ENCODE data around the gene UBE2H. TPM values are rescaled to one million over a fixed set of nuclear protein-coding genes. Genes with fewer than 3 reads are reported as not detected.
"Not testable (repeated sequence)": the region's sequence is repeated elsewhere in the genome, so short reads cannot be mapped to it uniquely, and the experiment has no call there.

The UBE2H gene
- polyA plus RNA-seq, 4 donors, result 15.0 to 38.8 (median 18.6) TPM

- DNase-seq (no peak), FAIRE-seq (no peak)
- Histone ChIP-seq H3K4me1 (ENCODE audit: control insufficient read depth in 3 of 3, insufficient read depth in 2 of 3, low read depth in 1 of 3, low read length in 2 of 3) (no peaks in the 10 kb centered on the region), H3K4me3 (ENCODE audit: low read depth in 1 of 3, low read length in 3 of 3) (no peak overlapping the region), H3K36me3 (ENCODE audit: control insufficient read depth in 3 of 3, insufficient read depth in 2 of 3, low read depth in 1 of 3, low read length in 3 of 3) (peaks cover under 1 to 26% (median 8%) of the 10 kb centered on the region in 3 donors), H3K27me3 (ENCODE audit: control insufficient read depth in 3 of 3, insufficient read depth in 3 of 3, low read length in 3 of 3) (no peaks in the 10 kb centered on the region), H3K27ac (ENCODE audit: low read depth in 1 of 3, low read length in 2 of 3) (no peak overlapping the region), H3K9me3 (ENCODE audit: control insufficient read depth in 2 of 2, insufficient read depth in 1 of 2, low read depth in 1 of 2, low read length in 1 of 2) (no peaks in the 10 kb centered on the region)
- 93 to 99% (median 94%) methylated on average over 4 of the region's 4 CpGs for WGBS, 3 donors
Measured at GRCh38 chr7:129870668-129871067, 82.1 kb downstream of the UBE2H start.

GRCh38 chr7:129866251-129866650 lies 86.5 kb downstream of the UBE2H start:
- Histone ChIP-seq H3K4me3 (ENCODE audit: low read depth in 1 of 3, low read length in 3 of 3) (no peak overlapping the region), H3K27ac (ENCODE audit: low read depth in 1 of 3, low read length in 2 of 3) (peak overlapping the region in 1 of 3 donors; percentile 20), H3K4me1 (ENCODE audit: control insufficient read depth in 3 of 3, insufficient read depth in 2 of 3, low read depth in 1 of 3, low read length in 2 of 3) (peaks cover 0 to 4% (median 0%) of the 10 kb centered on the region in 3 donors), H3K27me3 (ENCODE audit: control insufficient read depth in 3 of 3, insufficient read depth in 3 of 3, low read length in 3 of 3) (no peaks in the 10 kb centered on the region), H3K36me3 (ENCODE audit: control insufficient read depth in 3 of 3, insufficient read depth in 2 of 3, low read depth in 1 of 3, low read length in 3 of 3) (peaks cover 0 to 13% (median 8%) of the 10 kb centered on the region in 3 donors), H3K9me3 (ENCODE audit: control insufficient read depth in 2 of 2, insufficient read depth in 1 of 2, low read depth in 1 of 2, low read length in 1 of 2) (no peaks in the 10 kb centered on the region)
- 23 to 45% (median 24%) methylated on average over 3 of the region's 3 CpGs for WGBS, 3 donors
- FAIRE-seq, result no peak
- DNase-seq, result no peak

GRCh38 chr7:129865925-129866201 lies 86.9 kb downstream of the UBE2H start:
- no peaks in the 10 kb centered on the region for H3K9me3 ChIP-seq (ENCODE audit: control insufficient read depth in 2 of 2, insufficient read depth in 1 of 2, low read depth in 1 of 2, low read length in 1 of 2)
- H3K27ac ChIP-seq (ENCODE audit: low read depth in 1 of 3, low read length in 2 of 3), result peak overlapping the region in 1 of 3 donors; percentile 64
- 58 to 86% (median 78%) methylated on average over 1 of the region's 1 CpG for WGBS, 3 donors
- no peak overlapping the region for H3K4me3 ChIP-seq (ENCODE audit: low read depth in 1 of 3, low read length in 3 of 3)
- DNase-seq (no peak), FAIRE-seq (no peak)
- H3K27me3 ChIP-seq (ENCODE audit: control insufficient read depth in 3 of 3, insufficient read depth in 3 of 3, low read length in 3 of 3), result no peaks in the 10 kb centered on the region
- H3K36me3 ChIP-seq (ENCODE audit: control insufficient read depth in 3 of 3, insufficient read depth in 2 of 3, low read depth in 1 of 3, low read length in 3 of 3), result peaks cover 0 to 13% (median 8%) of the 10 kb centered on the region in 3 donors
- H3K4me1 ChIP-seq (ENCODE audit: control insufficient read depth in 3 of 3, insufficient read depth in 2 of 3, low read depth in 1 of 3, low read length in 2 of 3), result peaks cover 0 to 4% (median 0%) of the 10 kb centered on the region in 3 donors

- no peak for FAIRE-seq
- 80 to 87% (median 81%) methylated on average over 4 of the region's 4 CpGs for WGBS, 3 donors
- H3K27ac ChIP-seq (ENCODE audit: low read depth in 1 of 3, low read length in 2 of 3), result no peak overlapping the region
Measured at GRCh38 chr7:129865093-129865924, 87.5 kb downstream of the UBE2H start.

GRCh38 chr7:129864676-129865075 lies 88.1 kb downstream of the UBE2H start:
- not testable (repeated sequence) for H3K9me3 ChIP-seq (ENCODE audit: control insufficient read depth in 2 of 2, insufficient read depth in 1 of 2, low read depth in 1 of 2, low read length in 1 of 2); DNase-seq; H3K27me3 ChIP-seq (ENCODE audit: control insufficient read depth in 3 of 3, insufficient read depth in 3 of 3, low read length in 3 of 3); FAIRE-seq; H3K27ac ChIP-seq (ENCODE audit: low read depth in 1 of 3, low read length in 2 of 3); H3K4me1 ChIP-seq (ENCODE audit: control insufficient read depth in 3 of 3, insufficient read depth in 2 of 3, low read depth in 1 of 3, low read length in 2 of 3); H3K36me3 ChIP-seq (ENCODE audit: control insufficient read depth in 3 of 3, insufficient read depth in 2 of 3, low read depth in 1 of 3, low read length in 3 of 3); H3K4me3 ChIP-seq (ENCODE audit: low read depth in 1 of 3, low read length in 3 of 3)
- WGBS, 3 donors, result 92 to 96% (median 96%) methylated on average over 8 of the region's 8 CpGs

More at GRCh38 chr7:129865093-129865924, 87.5 kb downstream of the UBE2H start:
- Histone ChIP-seq H3K9me3 (ENCODE audit: control insufficient read depth in 2 of 2, insufficient read depth in 1 of 2, low read depth in 1 of 2, low read length in 1 of 2) (no peaks in the 10 kb centered on the region), H3K36me3 (ENCODE audit: control insufficient read depth in 3 of 3, insufficient read depth in 2 of 3, low read depth in 1 of 3, low read length in 3 of 3) (peaks cover 0 to 9% (median 4%) of the 10 kb centered on the region in 3 donors), H3K4me3 (ENCODE audit: low read depth in 1 of 3, low read length in 3 of 3) (no peak overlapping the region), H3K4me1 (ENCODE audit: control insufficient read depth in 3 of 3, insufficient read depth in 2 of 3, low read depth in 1 of 3, low read length in 2 of 3) (peaks cover 0 to 4% (median 0%) of the 10 kb centered on the region in 3 donors), H3K27me3 (ENCODE audit: control insufficient read depth in 3 of 3, insufficient read depth in 3 of 3, low read length in 3 of 3) (no peaks in the 10 kb centered on the region)
- no peak for DNase-seq

- Histone ChIP-seq H3K9me3 (ENCODE audit: control insufficient read depth in 2 of 2, insufficient read depth in 1 of 2, low read depth in 1 of 2, low read length in 1 of 2) (no peaks in the 10 kb centered on the region), H3K27me3 (ENCODE audit: control insufficient read depth in 3 of 3, insufficient read depth in 3 of 3, low read length in 3 of 3) (no peaks in the 10 kb centered on the region), H3K4me1 (ENCODE audit: control insufficient read depth in 3 of 3, insufficient read depth in 2 of 3, low read depth in 1 of 3, low read length in 2 of 3) (peaks cover 0 to 6% (median 0%) of the 10 kb centered on the region in 3 donors), H3K4me3 (ENCODE audit: low read depth in 1 of 3, low read length in 3 of 3) (no peak overlapping the region), H3K36me3 (ENCODE audit: control insufficient read depth in 3 of 3, insufficient read depth in 2 of 3, low read depth in 1 of 3, low read length in 3 of 3) (peaks cover 0 to 5% (median 0%) of the 10 kb centered on the region in 3 donors), H3K27ac (ENCODE audit: low read depth in 1 of 3, low read length in 2 of 3) (no peak overlapping the region)
- 80 to 87% (median 80%) methylated on average over 3 of the region's 3 CpGs for WGBS, 3 donors
- FAIRE-seq, result no peak
- DNase-seq, result no peak
Measured at GRCh38 chr7:129864042-129864441, 88.7 kb downstream of the UBE2H start.

- H3K4me1 ChIP-seq (ENCODE audit: control insufficient read depth in 3 of 3, insufficient read depth in 2 of 3, low read depth in 1 of 3, low read length in 2 of 3), result peaks cover 0 to 6% (median 0%) of the 10 kb centered on the region in 3 donors
- 61 to 88% (median 71%) methylated on average over 3 of the region's 3 CpGs for WGBS, 3 donors
- no peaks in the 10 kb centered on the region for H3K9me3 ChIP-seq (ENCODE audit: control insufficient read depth in 2 of 2, insufficient read depth in 1 of 2, low read depth in 1 of 2, low read length in 1 of 2)
- DNase-seq (no peak), FAIRE-seq (no peak)
- H3K27me3 ChIP-seq (ENCODE audit: control insufficient read depth in 3 of 3, insufficient read depth in 3 of 3, low read length in 3 of 3), result no peaks in the 10 kb centered on the region
- no peak overlapping the region for H3K4me3 ChIP-seq (ENCODE audit: low read depth in 1 of 3, low read length in 3 of 3)
- no peak overlapping the region for H3K27ac ChIP-seq (ENCODE audit: low read depth in 1 of 3, low read length in 2 of 3)
- peaks cover 0 to 3% (median 0%) of the 10 kb centered on the region in 3 donors for H3K36me3 ChIP-seq (ENCODE audit: control insufficient read depth in 3 of 3, insufficient read depth in 2 of 3, low read depth in 1 of 3, low read length in 3 of 3)
Measured at GRCh38 chr7:129862682-129863081, 90.1 kb downstream of the UBE2H start.

- not testable (repeated sequence) for H3K27ac ChIP-seq (ENCODE audit: low read depth in 1 of 3, low read length in 2 of 3); DNase-seq; H3K4me3 ChIP-seq (ENCODE audit: low read depth in 1 of 3, low read length in 3 of 3); H3K27me3 ChIP-seq (ENCODE audit: control insufficient read depth in 3 of 3, insufficient read depth in 3 of 3, low read length in 3 of 3); H3K4me1 ChIP-seq (ENCODE audit: control insufficient read depth in 3 of 3, insufficient read depth in 2 of 3, low read depth in 1 of 3, low read length in 2 of 3); FAIRE-seq; H3K9me3 ChIP-seq (ENCODE audit: control insufficient read depth in 2 of 2, insufficient read depth in 1 of 2, low read depth in 1 of 2, low read length in 1 of 2); H3K36me3 ChIP-seq (ENCODE audit: control insufficient read depth in 3 of 3, insufficient read depth in 2 of 3, low read depth in 1 of 3, low read length in 3 of 3)
- whole genome bisulfite sequencing, 3 donors, result 80 to 81% (median 81%) methylated on average over 6 of the region's 6 CpGs
Measured at GRCh38 chr7:129860784-129861183, 92.0 kb downstream of the UBE2H start.

All from small intestine (tissue), 7 donors.